ENCODE results near the gene PHACTR3.

DNA sequence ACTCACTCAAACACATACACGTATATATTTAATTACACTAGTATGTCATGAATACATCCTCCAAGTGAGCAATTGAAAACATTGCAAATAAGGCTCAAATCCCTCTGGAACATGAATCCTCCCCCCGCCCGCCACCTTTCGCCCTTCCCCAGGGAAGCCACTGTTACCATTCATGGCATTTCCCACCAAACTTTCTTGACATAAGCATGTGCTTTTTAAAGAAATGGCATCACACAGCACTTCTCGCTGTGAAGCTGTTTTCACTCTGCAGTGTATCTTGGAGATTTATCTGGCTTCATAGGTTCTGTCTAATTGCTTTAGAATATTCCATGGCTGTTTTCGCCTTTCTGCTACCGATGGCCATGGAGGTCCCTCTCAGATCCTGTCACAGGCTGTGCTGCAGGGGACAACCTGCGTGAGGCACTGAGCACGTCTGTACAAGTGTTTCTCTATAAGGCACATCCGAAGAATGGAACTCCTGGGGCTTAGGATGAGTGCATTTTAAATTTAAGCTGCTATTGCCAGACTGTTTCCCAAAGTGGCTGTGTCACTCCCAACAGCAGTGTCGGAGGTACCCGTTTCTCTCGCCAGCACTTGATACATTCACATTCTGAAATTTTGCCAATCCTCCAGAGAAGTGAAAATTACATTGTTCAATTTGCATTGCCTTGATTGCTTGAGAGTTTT lies 22.2 kb upstream of the PHACTR3 start:
- TF ChIP-seq CTCF (IDR thresholded peaks at IDR 0.05): no peak
- no peak for TF ChIP-seq POLR2A (IDR thresholded peaks at IDR 0.05)
- TF ChIP-seq POLR2AphosphoS5 (IDR thresholded peaks at IDR 0.05): no peak
